GM21723 (cell line): ENCODE data around the gene KRTAP6-2.

Source experiments
- ATAC-seq: cut with Tn5 transposase; IDR thresholded peaks from one replicate; pipeline ENCODE4 v1.9.1; 2021; ENCODE audit warnings: mild to moderate bottlenecking, moderate library complexity; ENCODE audit not compliant: unreplicated experiment

Gene KRTAP6-2

GRCh38 chr21:30577766-30578165, 20.9 kb downstream of the KRTAP6-2 start:
- ATAC-seq, result no peak

DNA sequence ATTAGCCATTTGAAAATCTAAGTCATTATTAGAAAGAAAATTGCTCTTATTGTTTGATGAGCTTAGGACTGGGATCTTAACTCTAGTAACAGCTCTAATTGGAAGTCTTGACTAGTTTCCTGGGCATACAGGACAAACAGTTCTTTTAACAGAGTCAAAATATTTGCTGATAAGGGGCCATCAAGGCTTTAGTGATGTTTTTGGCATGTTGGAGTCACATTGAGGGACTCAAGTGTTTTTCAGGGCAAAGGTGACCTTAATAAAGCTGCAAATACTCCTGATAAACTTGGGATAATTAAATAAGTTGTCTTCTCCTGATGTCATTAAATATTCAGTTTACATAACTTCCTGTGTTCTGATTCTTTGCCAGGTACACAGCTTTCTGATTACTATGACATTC, 31.1 kb downstream of the KRTAP6-2 start:
- no peak for ATAC-seq

DNA sequence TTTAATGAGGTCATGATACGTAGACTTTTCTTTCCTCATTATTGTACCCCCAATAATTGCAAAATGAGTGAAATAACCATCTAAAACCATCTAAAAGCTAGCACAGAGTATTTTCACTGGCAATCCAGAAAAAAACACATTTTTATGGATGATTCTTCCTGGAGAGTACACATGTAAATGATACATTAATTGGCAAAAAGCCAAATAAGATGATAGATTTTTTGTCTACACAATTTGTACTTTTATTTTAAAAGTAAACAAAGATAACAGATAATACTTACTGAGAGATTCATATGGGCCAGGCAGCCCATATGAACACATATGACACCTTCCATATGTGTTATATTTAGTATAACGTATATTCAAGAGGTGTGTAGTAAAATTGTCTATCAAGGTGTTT, 35.1 kb downstream of the KRTAP6-2 start:
- no peak for ATAC-seq

DNA sequence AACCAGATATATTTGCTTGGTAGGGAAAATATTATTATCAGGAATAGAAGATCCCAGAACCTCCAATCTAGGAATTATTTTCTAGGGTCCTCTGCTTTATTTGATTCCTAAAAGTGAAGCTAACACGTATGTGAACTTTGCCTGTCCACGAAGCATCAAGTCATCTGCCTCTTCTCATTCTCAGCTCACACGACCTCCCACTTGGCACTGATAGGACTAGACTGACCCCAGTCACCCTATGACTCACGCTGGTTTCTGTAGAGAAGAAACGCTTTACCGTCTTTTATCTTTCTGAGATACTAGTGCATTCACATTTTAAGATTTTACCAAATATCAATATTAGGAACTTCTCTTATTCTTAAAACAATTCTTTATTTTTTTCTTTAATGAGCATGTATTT, 35.6 kb downstream of the KRTAP6-2 start:
- ATAC-seq, result no peak

GRCh38 chr21:30561957-30562356, 36.7 kb downstream of the KRTAP6-2 start:
- no peak for ATAC-seq

DNA sequence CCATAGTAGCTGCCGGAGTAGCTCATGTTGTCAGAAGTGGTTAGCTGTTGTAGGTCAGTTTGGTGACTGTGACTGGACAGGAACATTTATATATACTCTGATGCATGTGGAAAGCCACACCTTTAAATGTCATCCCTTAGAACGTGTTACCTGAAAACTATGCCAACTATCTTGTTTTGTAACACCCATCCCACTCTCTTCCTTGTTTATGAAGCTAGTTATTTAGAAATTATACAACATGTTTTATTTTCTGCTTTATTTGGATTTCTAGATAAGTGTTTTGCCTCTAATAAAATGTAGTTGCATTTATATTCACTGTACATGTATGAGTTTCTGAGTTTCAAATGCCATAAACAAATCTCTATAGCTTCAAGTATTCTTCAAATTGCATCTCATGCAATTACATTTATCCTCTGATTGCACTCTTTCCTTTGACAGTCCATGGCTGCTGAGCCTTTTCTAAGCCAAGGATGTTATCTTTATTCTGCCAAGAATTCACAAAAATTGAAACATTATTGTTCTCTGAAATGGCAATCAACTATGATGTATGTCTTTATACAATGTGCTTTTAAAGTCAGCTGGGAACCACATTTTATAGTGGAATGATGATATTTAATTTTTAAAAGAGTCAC, 37.3 kb downstream of the KRTAP6-2 start, which contains the start of gene KRTAP19-7:
KRTAP19-7 (minus strand) TSS at position 51 of the 632 bp plus-strand sequence; CDS start at position 26, 25 bp downstream.
- ATAC-seq, result no peak

GRCh38 chr21:30555095-30555494, 43.6 kb downstream of the KRTAP6-2 start:
- no peak for ATAC-seq

- no peak for ATAC-seq
These were observed 45.9 kb downstream of the KRTAP6-2 start for GRCh38 chr21:30552782-30553181.
